GM12875 (cell line): ENCODE data around the gene CEP135.

Experiments used
- H3K4me3 ChIP-seq: one replicate; pipeline ENCODE4 v1.5.1; 2011; ENCODE audit warnings: low read depth, low read length, control low read depth
- CTCF ChIP-seq: IDR thresholded peaks from 2 replicates; pipeline ENCODE4 v1.5.1; 2011; ENCODE audit warnings: low read depth, mild to moderate bottlenecking, control low read depth, inconsistent platforms, low read length, moderate library complexity, borderline replicate concordance; ENCODE audit not compliant: insufficient read depth

Gene CEP135

DNA sequence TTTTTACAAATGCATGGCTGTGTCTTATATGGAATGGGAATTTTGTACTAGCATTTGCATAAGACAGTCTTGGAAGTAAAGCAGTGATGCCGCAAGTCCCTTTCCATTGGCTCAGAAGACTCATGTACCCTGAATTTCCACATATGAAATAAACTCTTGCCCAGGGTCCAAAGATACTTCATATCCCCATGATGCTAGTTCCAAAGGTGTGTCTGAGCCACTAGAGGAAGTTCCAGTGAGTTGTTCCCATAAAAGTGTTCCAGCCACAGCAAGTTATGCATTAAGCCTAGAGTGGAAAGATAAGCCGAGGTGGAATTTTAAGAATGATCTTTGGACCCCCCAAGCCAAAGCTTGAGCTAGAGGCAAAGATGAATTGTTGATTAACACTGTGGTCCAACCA lies 9.3 kb upstream of the CEP135 start:
- H3K4me3 ChIP-seq = no peak overlapping the region
- no peak for TF ChIP-seq CTCF

DNA sequence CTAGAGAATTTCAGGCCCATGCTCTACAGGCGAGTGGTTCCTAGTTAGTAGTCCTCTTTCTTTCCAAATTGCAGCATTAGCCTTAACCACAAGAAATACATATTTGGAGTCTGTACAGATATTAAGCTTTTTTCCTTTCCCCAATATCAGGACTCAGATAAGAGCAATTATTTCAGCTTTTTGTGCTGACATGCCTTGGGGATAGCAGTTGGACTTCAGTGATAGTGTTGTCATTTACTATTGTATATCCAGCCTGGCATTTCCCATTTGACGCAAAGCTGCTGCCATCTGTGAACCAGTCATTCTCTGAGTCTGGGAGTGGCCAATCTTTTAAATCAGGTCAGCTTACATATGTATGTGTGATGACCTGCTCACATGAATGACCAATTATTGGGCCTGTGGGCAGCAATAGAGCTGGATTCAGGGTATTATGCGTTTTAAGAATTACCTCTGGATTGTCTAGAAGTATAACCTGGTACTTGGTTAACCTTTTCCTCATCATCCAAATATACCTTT lies 6.8 kb upstream of the CEP135 start:
- H3K4me3 ChIP-seq = no peak overlapping the region
- no peak for TF ChIP-seq CTCF

DNA sequence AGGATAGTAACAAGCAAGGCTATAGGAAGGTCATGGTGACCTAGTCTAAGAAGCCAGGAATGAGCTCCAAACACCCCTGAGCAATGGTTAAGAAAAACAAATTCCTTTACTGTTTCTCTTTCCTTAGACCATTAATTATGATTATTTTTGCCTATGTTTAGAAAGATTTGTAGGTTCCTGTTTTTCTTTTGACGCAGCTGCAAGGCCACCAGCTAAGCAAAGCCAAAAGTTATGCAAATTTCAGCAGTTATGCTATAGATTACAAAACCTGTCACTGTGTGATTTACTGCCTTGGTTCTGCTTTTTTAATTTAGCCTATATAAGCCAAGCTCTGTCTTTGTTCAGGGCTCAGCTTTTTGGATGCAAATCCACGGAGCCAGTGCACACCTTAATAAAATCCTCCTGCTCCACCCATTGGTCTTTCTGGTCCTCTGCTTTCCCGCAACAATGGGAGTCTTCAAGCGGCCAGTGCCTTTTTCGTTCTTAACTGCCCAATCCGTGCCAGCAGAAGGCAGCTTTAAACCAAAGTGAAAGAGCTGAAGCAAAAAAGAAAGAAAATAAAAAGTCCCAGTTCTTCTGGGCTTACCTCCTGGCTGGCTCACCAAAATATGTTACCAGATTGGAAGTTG lies 1.4 kb upstream of the CEP135 start:
- no peak for TF ChIP-seq CTCF
- H3K4me3 ChIP-seq = peak overlapping the region; percentile 84

DNA sequence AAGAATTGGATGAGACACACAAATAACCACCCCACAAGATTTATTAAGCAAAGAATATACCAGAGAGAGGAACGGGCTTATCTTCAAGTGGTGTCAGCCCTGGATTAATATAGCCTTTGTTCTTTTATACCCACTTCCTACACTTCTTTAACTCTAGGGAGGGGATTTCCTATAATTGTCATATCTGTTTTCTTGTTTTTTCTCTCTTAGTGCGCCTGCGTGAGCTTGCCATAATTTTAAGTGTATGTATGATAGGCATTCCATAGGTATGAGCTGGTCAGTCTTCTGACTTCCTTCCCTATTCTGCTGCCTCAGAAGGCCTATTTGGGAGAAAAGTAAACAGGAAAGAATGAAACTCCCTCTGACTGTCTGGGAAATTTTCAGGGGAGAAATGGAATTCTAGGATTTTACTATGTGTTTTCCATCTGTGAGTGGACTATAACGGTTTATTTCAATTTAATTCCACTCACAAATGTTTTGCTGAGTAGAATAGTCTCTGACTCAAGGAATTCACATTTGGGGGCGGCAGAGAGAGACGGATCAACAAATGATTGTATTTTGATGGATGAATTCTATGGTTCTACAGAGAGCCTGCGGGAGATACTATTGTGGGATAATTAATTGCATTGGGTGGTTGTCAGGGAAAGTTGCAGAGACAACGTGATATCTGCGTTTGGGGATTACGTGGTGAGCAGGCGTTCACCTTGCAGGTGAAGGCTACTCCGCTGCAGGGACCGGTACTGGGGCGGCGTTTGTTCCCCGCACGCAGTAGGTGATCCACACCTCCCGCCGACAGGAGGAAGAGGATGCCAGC lies 626 bp upstream of the CEP135 start:
- peak overlapping the region; percentile 84 for H3K4me3 ChIP-seq
- TF ChIP-seq CTCF = no peak

DNA sequence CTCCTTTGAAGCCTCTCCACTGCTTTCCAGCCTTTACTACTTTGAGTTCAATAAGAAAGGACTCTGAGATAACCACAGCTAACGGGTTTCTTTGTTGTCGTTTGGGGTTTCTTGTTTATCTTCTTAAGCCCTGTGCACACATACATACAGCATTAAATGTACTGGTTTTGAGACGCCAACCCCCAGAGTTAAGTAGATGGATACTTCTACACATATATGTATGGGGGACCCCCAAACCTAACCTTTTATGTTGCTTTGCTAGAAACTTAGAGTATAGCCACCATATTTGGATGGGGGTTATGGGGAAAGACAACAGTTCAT lies 697 bp downstream of the CEP135 start:
- H3K4me3 ChIP-seq = peak overlapping the region; percentile 84
- no peak for TF ChIP-seq CTCF

DNA sequence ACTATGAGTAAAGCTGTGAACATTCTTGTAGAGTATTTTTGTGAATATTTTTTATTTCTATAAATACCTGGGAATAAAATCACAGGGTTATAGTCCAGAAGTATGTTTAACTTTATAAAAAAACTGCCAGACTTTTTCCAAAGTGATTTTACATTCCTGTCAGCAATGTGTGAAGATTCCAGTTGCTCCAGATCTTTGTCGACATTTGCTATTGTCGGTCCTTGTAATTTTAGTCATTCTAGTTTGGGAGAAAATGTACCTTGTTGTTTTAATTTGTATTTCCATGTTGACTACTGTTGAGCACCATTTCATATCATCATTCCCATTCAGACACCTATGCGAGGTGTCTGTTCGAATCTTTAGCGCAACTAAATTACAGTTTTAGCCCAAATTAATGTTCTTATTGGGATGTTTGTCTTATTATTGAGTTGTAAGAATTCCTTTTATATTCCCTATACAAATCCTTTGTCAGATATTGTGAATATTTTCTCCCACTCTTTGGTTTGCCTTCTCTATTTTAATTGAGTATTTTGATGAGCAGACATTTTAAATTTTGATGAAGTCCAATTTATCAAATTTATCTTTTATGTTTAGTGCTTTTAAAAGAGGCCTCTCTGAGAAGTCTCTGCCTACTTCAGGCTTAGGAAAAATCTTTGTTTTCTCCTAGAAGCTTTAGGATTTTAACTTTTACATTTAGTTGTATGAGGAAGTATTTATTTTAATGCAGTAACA lies 2.6 kb downstream of the CEP135 start:
- TF ChIP-seq CTCF = no peak
- no peak overlapping the region for H3K4me3 ChIP-seq
